Measurements from ENCODE around the gene SMAD3.

DNA sequence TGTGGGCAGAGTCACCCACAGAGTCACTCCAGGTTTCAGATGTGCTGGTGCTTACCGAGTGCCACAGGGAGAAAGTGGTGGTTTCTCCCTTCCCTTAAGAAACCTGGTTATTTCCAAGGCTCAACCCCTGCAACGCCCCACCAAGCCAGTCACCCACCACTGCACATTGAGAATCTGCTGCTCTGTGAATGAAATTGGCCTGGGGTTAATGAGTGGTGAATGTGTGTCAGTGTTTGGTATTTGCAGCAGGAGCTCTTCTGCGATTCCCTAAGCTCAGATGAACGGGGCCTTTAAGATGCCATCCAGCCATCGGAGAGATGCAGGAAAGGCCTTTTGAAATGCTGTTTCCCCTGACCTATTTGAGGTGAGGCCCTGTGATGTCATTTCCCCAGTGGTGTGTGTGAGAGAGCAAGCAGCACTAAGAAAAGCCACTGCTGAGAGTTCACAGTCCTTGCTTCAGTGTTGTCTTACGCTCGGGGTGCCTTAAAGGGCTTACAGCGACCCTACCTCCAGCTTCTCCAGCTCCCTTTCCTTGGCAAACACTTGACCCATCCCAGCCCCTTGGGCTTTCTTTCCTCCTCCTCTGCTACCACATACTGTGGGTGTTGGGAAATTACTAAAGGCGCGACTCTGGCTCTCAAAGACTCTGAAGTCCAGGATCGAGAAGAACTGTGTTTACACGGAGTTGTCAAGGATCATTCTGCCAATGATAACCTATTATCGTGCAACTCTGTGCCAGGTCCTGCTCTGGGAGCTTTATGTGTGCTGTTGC, 68.9 kb downstream of the SMAD3 start:
- TF ChIP-seq POLR2AphosphoS5 (IDR thresholded peaks at IDR 0.05) = peak; percentile 24
- TF ChIP-seq, protein P1, sequence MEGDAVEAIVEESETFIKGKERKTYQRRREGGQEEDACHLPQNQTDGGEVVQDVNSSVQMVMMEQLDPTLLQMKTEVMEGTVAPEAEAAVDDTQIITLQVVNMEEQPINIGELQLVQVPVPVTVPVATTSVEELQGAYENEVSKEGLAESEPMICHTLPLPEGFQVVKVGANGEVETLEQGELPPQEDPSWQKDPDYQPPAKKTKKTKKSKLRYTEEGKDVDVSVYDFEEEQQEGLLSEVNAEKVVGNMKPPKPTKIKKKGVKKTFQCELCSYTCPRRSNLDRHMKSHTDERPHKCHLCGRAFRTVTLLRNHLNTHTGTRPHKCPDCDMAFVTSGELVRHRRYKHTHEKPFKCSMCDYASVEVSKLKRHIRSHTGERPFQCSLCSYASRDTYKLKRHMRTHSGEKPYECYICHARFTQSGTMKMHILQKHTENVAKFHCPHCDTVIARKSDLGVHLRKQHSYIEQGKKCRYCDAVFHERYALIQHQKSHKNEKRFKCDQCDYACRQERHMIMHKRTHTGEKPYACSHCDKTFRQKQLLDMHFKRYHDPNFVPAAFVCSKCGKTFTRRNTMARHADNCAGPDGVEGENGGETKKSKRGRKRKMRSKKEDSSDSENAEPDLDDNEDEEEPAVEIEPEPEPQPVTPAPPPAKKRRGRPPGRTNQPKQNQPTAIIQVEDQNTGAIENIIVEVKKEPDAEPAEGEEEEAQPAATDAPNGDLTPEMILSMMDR (IDR thresholded peaks at IDR 0.05) = no peak
- TF ChIP-seq POLR2A (IDR thresholded peaks at IDR 0.05) = no peak

Measured in prostate gland (tissue), 2 donors.